ENCODE data around the gene KCNAB1.
"Not testable (repeated sequence)": the region's sequence is repeated elsewhere in the genome, so short reads cannot be mapped to it uniquely, and the experiment has no call there.

The KCNAB1 gene

GRCh38 chr3:156135921-156136638, 15.7 kb downstream of the KCNAB1 start:
- DNase-seq (ENCODE audit: low read depth, low spot score), result no peak
- no peaks in the 10 kb centered on the region for H3K27me3 ChIP-seq (ENCODE audit: control insufficient read depth, insufficient read depth, low read length)
- WGBS (ENCODE audit: insufficient coverage, insufficient read length), result no CpG with 5 or more reads among the region's 2 CpGs
- no peaks in the 10 kb centered on the region for H3K4me1 ChIP-seq (ENCODE audit: control insufficient read depth, insufficient read depth, low read length)
- H3K36me3 ChIP-seq (ENCODE audit: control insufficient read depth, insufficient read depth, low read length), result no peaks in the 10 kb centered on the region
- no peak overlapping the region for H3K4me3 ChIP-seq (ENCODE audit: low read length)
- no peak overlapping the region for H3K27ac ChIP-seq (ENCODE audit: low read length)
- no peaks in the 10 kb centered on the region for H3K9me3 ChIP-seq (ENCODE audit: control insufficient read depth, insufficient read depth, low read length)

GRCh38 chr3:156137397-156137796, 17.0 kb downstream of the KCNAB1 start:
- H3K36me3 ChIP-seq (ENCODE audit: control insufficient read depth, insufficient read depth, low read length); H3K27ac ChIP-seq (ENCODE audit: low read length); H3K27me3 ChIP-seq (ENCODE audit: control insufficient read depth, insufficient read depth, low read length); DNase-seq (ENCODE audit: low read depth, low spot score); H3K9me3 ChIP-seq (ENCODE audit: control insufficient read depth, insufficient read depth, low read length); H3K4me3 ChIP-seq (ENCODE audit: low read length); H3K4me1 ChIP-seq (ENCODE audit: control insufficient read depth, insufficient read depth, low read length): not testable (repeated sequence)
- no CpG with 5 or more reads among the region's 8 CpGs for WGBS (ENCODE audit: insufficient coverage, insufficient read length)

- no peaks in the 10 kb centered on the region for H3K36me3 ChIP-seq (ENCODE audit: control insufficient read depth, insufficient read depth, low read length)
- H3K4me1 ChIP-seq (ENCODE audit: control insufficient read depth, insufficient read depth, low read length), result no peaks in the 10 kb centered on the region
- DNase-seq (ENCODE audit: low read depth, low spot score), result no peak
- H3K4me3 ChIP-seq (ENCODE audit: low read length), result no peak overlapping the region
- no peaks in the 10 kb centered on the region for H3K9me3 ChIP-seq (ENCODE audit: control insufficient read depth, insufficient read depth, low read length)
- H3K27ac ChIP-seq (ENCODE audit: low read length), result no peak overlapping the region
- WGBS (ENCODE audit: insufficient coverage, insufficient read length), result no CpG with 5 or more reads among the region's 3 CpGs
- H3K27me3 ChIP-seq (ENCODE audit: control insufficient read depth, insufficient read depth, low read length), result no peaks in the 10 kb centered on the region
Measured at GRCh38 chr3:156140001-156140595, 19.7 kb downstream of the KCNAB1 start.

GRCh38 chr3:156142702-156143101, 22.3 kb downstream of the KCNAB1 start:
- no peaks in the 10 kb centered on the region for H3K36me3 ChIP-seq (ENCODE audit: control insufficient read depth, insufficient read depth, low read length)
- H3K4me3 ChIP-seq (ENCODE audit: low read length), result no peak overlapping the region
- H3K9me3 ChIP-seq (ENCODE audit: control insufficient read depth, insufficient read depth, low read length), result no peaks in the 10 kb centered on the region
- no peak for DNase-seq (ENCODE audit: low read depth, low spot score)
- no peaks in the 10 kb centered on the region for H3K4me1 ChIP-seq (ENCODE audit: control insufficient read depth, insufficient read depth, low read length)
- H3K27ac ChIP-seq (ENCODE audit: low read length), result no peak overlapping the region
- no peaks in the 10 kb centered on the region for H3K27me3 ChIP-seq (ENCODE audit: control insufficient read depth, insufficient read depth, low read length)
- WGBS (ENCODE audit: insufficient coverage, insufficient read length), result no CpG with 5 or more reads among the region's 2 CpGs

GRCh38 chr3:156143136-156143535, 22.8 kb downstream of the KCNAB1 start:
- no peak overlapping the region for H3K27ac ChIP-seq (ENCODE audit: low read length)

GRCh38 chr3:156144060-156144459, 23.7 kb downstream of the KCNAB1 start:
- no peak for DNase-seq (ENCODE audit: low read depth, low spot score)
- Histone ChIP-seq H3K27me3 (ENCODE audit: control insufficient read depth, insufficient read depth, low read length) (no peaks in the 10 kb centered on the region), H3K36me3 (ENCODE audit: control insufficient read depth, insufficient read depth, low read length) (no peaks in the 10 kb centered on the region), H3K27ac (ENCODE audit: low read length) (no peak overlapping the region), H3K9me3 (ENCODE audit: control insufficient read depth, insufficient read depth, low read length) (no peaks in the 10 kb centered on the region), H3K4me1 (ENCODE audit: control insufficient read depth, insufficient read depth, low read length) (no peaks in the 10 kb centered on the region), H3K4me3 (ENCODE audit: low read length) (no peak overlapping the region)
- WGBS (ENCODE audit: insufficient coverage, insufficient read length), result no CpG with 5 or more reads among the region's 2 CpGs

More at GRCh38 chr3:156143136-156143535, 22.8 kb downstream of the KCNAB1 start:
- Histone ChIP-seq H3K36me3 (ENCODE audit: control insufficient read depth, insufficient read depth, low read length) (no peaks in the 10 kb centered on the region), H3K4me3 (ENCODE audit: low read length) (no peak overlapping the region), H3K4me1 (ENCODE audit: control insufficient read depth, insufficient read depth, low read length) (no peaks in the 10 kb centered on the region), H3K9me3 (ENCODE audit: control insufficient read depth, insufficient read depth, low read length) (no peaks in the 10 kb centered on the region), H3K27me3 (ENCODE audit: control insufficient read depth, insufficient read depth, low read length) (no peaks in the 10 kb centered on the region)
- no peak for DNase-seq (ENCODE audit: low read depth, low spot score)
- WGBS (ENCODE audit: insufficient coverage, insufficient read length), result no CpG with 5 or more reads among the region's 8 CpGs

GRCh38 chr3:156145866-156146265, 25.5 kb downstream of the KCNAB1 start:
- WGBS (ENCODE audit: insufficient coverage, insufficient read length), result no CpG with 5 or more reads among the region's 4 CpGs
- H3K27me3 ChIP-seq (ENCODE audit: control insufficient read depth, insufficient read depth, low read length), result no peaks in the 10 kb centered on the region
- no peak overlapping the region for H3K27ac ChIP-seq (ENCODE audit: low read length)
- H3K36me3 ChIP-seq (ENCODE audit: control insufficient read depth, insufficient read depth, low read length), result no peaks in the 10 kb centered on the region
- H3K4me1 ChIP-seq (ENCODE audit: control insufficient read depth, insufficient read depth, low read length), result no peaks in the 10 kb centered on the region
- no peak for DNase-seq (ENCODE audit: low read depth, low spot score)
- H3K4me3 ChIP-seq (ENCODE audit: low read length), result no peak overlapping the region
- no peaks in the 10 kb centered on the region for H3K9me3 ChIP-seq (ENCODE audit: control insufficient read depth, insufficient read depth, low read length)

- Histone ChIP-seq H3K4me3 (ENCODE audit: low read length) (no peak overlapping the region), H3K27me3 (ENCODE audit: control insufficient read depth, insufficient read depth, low read length) (no peaks in the 10 kb centered on the region), H3K27ac (ENCODE audit: low read length) (no peak overlapping the region), H3K36me3 (ENCODE audit: control insufficient read depth, insufficient read depth, low read length) (no peaks in the 10 kb centered on the region; the same call in 1 of the 2 replicates), H3K4me1 (ENCODE audit: control insufficient read depth, insufficient read depth, low read length) (peaks cover 2% of the 10 kb centered on the region; the same call in 1 of the 2 replicates), H3K9me3 (ENCODE audit: control insufficient read depth, insufficient read depth, low read length) (no peaks in the 10 kb centered on the region)
- no peak for DNase-seq (ENCODE audit: low read depth, low spot score)
Measured at GRCh38 chr3:156148345-156148945, 28.1 kb downstream of the KCNAB1 start.

GRCh38 chr3:156148946-156149381, 28.6 kb downstream of the KCNAB1 start:
- Histone ChIP-seq H3K9me3 (ENCODE audit: control insufficient read depth, insufficient read depth, low read length) (no peaks in the 10 kb centered on the region), H3K4me3 (ENCODE audit: low read length) (no peak overlapping the region), H3K27ac (ENCODE audit: low read length) (no peak overlapping the region), H3K4me1 (ENCODE audit: control insufficient read depth, insufficient read depth, low read length) (peaks cover 2% of the 10 kb centered on the region; the same call in 1 of the 2 replicates), H3K36me3 (ENCODE audit: control insufficient read depth, insufficient read depth, low read length) (no peaks in the 10 kb centered on the region; the same call in 1 of the 2 replicates), H3K27me3 (ENCODE audit: control insufficient read depth, insufficient read depth, low read length) (no peaks in the 10 kb centered on the region)
- WGBS (ENCODE audit: insufficient coverage, insufficient read length), result no CpG with 5 or more reads among the region's 8 CpGs
- no peak for DNase-seq (ENCODE audit: low read depth, low spot score)

GRCh38 chr3:156149876-156150275, 29.5 kb downstream of the KCNAB1 start:
- Histone ChIP-seq H3K4me3 (ENCODE audit: low read length) (no peak overlapping the region), H3K4me1 (ENCODE audit: control insufficient read depth, insufficient read depth, low read length) (peaks cover 2% of the 10 kb centered on the region; the same call in 1 of the 2 replicates), H3K36me3 (ENCODE audit: control insufficient read depth, insufficient read depth, low read length) (no peaks in the 10 kb centered on the region; the same call in 1 of the 2 replicates), H3K27me3 (ENCODE audit: control insufficient read depth, insufficient read depth, low read length) (no peaks in the 10 kb centered on the region), H3K27ac (ENCODE audit: low read length) (no peak overlapping the region), H3K9me3 (ENCODE audit: control insufficient read depth, insufficient read depth, low read length) (no peaks in the 10 kb centered on the region)
- WGBS (ENCODE audit: insufficient coverage, insufficient read length), result no CpG with 5 or more reads among the region's 3 CpGs
- DNase-seq (ENCODE audit: low read depth, low spot score), result no peak
